Stimulated activated CD4-positive, alpha-beta T cell treated with anti-CD3 and anti-CD28 coated beads, Interleukin-12 subunit alpha, Interleukin-12 subunit beta, amount 100 ng/mL, for 4 hours (primary cell): ENCODE measurements around the gene SLC13A3.
A peak's percentile ranks its signal among the peaks of the same experiment; 100 is the strongest.
"Not testable (repeated sequence)": the region's sequence is repeated elsewhere in the genome, so short reads cannot be mapped to it uniquely, and the experiment has no call there.

ENCODE experiments used
- DNase-seq: peaks from one replicate; pipeline ENCODE4 v3.0.0-alpha.2; 2020

The SLC13A3 gene

GRCh38 chr20:46681032-46681854 is 30.0 kb upstream of the SLC13A3 start:
- DNase-seq = peak; percentile 62

- no peak for DNase-seq
Observed at GRCh38 chr20:46680684-46681031, 29.4 kb upstream of the SLC13A3 start.

- DNase-seq = no peak
Observed at GRCh38 chr20:46678516-46678915, 27.3 kb upstream of the SLC13A3 start.

- DNase-seq = no peak
Observed at GRCh38 chr20:46677608-46678007, 26.3 kb upstream of the SLC13A3 start.

GRCh38 chr20:46676649-46677316 is 25.5 kb upstream of the SLC13A3 start:
- not testable (repeated sequence) for DNase-seq

- DNase-seq = no peak
Observed at GRCh38 chr20:46674253-46675083, 23.2 kb upstream of the SLC13A3 start.

- DNase-seq = no peak
Observed at GRCh38 chr20:46673394-46674252, 22.4 kb upstream of the SLC13A3 start.

- no peak for DNase-seq
Observed at GRCh38 chr20:46672543-46673148, 21.4 kb upstream of the SLC13A3 start.

GRCh38 chr20:46671866-46672542 is 20.7 kb upstream of the SLC13A3 start:
- DNase-seq = no peak

GRCh38 chr20:46670585-46671584 is 19.6 kb upstream of the SLC13A3 start:
- no peak for DNase-seq

- DNase-seq = no peak
Observed at GRCh38 chr20:46670228-46670584, 18.9 kb upstream of the SLC13A3 start.

- no peak for DNase-seq
Observed at GRCh38 chr20:46666818-46667515, 15.7 kb upstream of the SLC13A3 start.

- DNase-seq = no peak
Observed at GRCh38 chr20:46666306-46666705, 15.0 kb upstream of the SLC13A3 start.

GRCh38 chr20:46665602-46666001 is 14.3 kb upstream of the SLC13A3 start:
- no peak for DNase-seq

- no peak for DNase-seq
Observed at GRCh38 chr20:46663531-46663930, 12.3 kb upstream of the SLC13A3 start.

- DNase-seq = no peak
Observed at GRCh38 chr20:46661659-46662058, 10.4 kb upstream of the SLC13A3 start.

- DNase-seq = no peak
Observed at GRCh38 chr20:46660487-46660886, 9.2 kb upstream of the SLC13A3 start.

GRCh38 chr20:46657618-46658017 is 6.4 kb upstream of the SLC13A3 start:
- DNase-seq = no peak

GRCh38 chr20:46657137-46657536 is 5.9 kb upstream of the SLC13A3 start:
- DNase-seq = no peak

- no peak for DNase-seq
Observed at GRCh38 chr20:46652699-46653098, 1.4 kb upstream of the SLC13A3 start.
